ENCODE data around the gene BRAF. TPM values are rescaled to one million over a fixed set of nuclear protein-coding genes. Genes with fewer than 3 reads are reported as not detected.

BRAF gene
- total RNA-seq, 1 experiment from 2014 or later: 15.2 TPM

DNA sequence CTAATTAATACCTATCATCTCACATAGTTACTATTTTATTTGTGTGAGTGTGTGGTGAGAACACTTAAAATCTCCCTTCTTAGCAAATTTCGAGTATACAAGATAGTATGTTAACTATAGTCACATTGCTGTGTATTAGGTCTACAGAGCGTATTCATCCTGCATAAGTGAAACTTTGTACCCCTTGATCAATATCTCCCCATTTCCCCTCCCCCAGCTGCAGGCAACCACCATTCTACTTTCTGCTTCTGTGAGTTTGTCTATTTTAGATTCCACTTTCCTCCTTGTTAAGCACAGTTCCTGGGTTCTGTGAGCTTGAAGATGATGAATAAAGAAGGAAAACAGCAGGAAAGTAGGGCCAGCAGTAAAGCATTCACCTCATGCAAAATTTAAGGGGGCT lies 47.6 kb upstream of the BRAF start:
- Histone ChIP-seq H3K79me2 (ENCODE audit: low read length) (no peaks in the 10 kb centered on the region), H4K20me1 (ENCODE audit: low read length) (no peaks in the 10 kb centered on the region), H3K27ac (ENCODE audit: low read length) (no peak overlapping the region), H3K9ac (ENCODE audit: low read length) (no peak overlapping the region), H3K4me2 (ENCODE audit: low read length) (no peak overlapping the region), H3K4me3 (ENCODE audit: low read length) (no peak overlapping the region), H3K4me1 (ENCODE audit: insufficient read depth, low read length) (peaks cover 7% of the 10 kb centered on the region; the same call in 1 of the 2 replicates), H3K9me2 (replicated peaks; ENCODE audit: low read length) (no peaks in the 10 kb centered on the region), H3K36me3 (ENCODE audit: low read depth, low read length) (no peaks in the 10 kb centered on the region), H3K9me3 (ENCODE audit: low read length) (no peaks in the 10 kb centered on the region), H2AFZ (ENCODE audit: low read length) (no peak overlapping the region), H3K27me3 (ENCODE audit: low read length) (no peaks in the 10 kb centered on the region), H3F3A (ENCODE audit: low read length, unreplicated experiment) (no peaks in the 10 kb centered on the region)
- intact Hi-C loops (cut with micrococcal nuclease): no loop called here
- DNase-seq (no peak), ATAC-seq (no peak)
- TF ChIP-seq, protein P1, sequence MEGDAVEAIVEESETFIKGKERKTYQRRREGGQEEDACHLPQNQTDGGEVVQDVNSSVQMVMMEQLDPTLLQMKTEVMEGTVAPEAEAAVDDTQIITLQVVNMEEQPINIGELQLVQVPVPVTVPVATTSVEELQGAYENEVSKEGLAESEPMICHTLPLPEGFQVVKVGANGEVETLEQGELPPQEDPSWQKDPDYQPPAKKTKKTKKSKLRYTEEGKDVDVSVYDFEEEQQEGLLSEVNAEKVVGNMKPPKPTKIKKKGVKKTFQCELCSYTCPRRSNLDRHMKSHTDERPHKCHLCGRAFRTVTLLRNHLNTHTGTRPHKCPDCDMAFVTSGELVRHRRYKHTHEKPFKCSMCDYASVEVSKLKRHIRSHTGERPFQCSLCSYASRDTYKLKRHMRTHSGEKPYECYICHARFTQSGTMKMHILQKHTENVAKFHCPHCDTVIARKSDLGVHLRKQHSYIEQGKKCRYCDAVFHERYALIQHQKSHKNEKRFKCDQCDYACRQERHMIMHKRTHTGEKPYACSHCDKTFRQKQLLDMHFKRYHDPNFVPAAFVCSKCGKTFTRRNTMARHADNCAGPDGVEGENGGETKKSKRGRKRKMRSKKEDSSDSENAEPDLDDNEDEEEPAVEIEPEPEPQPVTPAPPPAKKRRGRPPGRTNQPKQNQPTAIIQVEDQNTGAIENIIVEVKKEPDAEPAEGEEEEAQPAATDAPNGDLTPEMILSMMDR (conservative IDR thresholded peaks at IDR 0.05; ENCODE audit: low read depth, low read length): no peak
- TF ChIP-seq EZH2phosphoT487 (IDR thresholded peaks at IDR 0.05; ENCODE audit: borderline replicate concordance, low read length) (no peak), EZH2 (IDR thresholded peaks at IDR 0.05; ENCODE audit: low read length, unreplicated experiment) (no peak)
- ChIA-PET CTCF (no interaction called here), POLR2A (ENCODE audit: unreplicated experiment) (interaction anchor here (0.5 kb wide), 1 partner anchor 33 kb away, joined by 3 read pairs; no protein-coding TSS in a partner anchor)
- no TSS peak for BruUV-seq (replicated peaks)

DNA sequence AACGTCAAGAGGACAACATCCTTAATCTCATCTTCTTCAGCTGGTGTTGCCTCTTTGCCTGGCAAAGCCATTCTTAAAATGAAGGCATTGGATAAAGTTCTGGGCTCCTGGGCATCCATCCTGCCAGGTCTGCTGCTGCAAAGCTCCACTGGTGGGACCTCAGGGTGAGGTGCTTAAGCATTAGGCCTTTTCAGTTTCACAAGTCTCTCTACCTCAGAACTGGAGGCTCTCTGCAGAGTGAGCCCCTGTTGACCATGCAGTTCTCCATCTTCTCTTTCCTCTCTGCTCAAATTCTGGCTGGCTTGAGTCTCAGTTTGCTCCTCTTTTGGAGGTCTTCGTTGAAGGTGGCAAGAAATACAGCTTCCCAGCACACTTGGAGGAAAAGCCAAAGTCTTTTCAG lies 42.7 kb upstream of the BRAF start:
- no peak for TF ChIP-seq EZH2phosphoT487 (IDR thresholded peaks at IDR 0.05; ENCODE audit: borderline replicate concordance, low read length)
- TF ChIP-seq EZH2 (IDR thresholded peaks at IDR 0.05; ENCODE audit: low read length, unreplicated experiment): no peak
- TF ChIP-seq, protein P1 (conservative IDR thresholded peaks at IDR 0.05; ENCODE audit: low read depth, low read length): no peak
- Histone ChIP-seq H3K9me2 (replicated peaks; ENCODE audit: low read length) (no peaks in the 10 kb centered on the region), H3K79me2 (ENCODE audit: low read length) (no peaks in the 10 kb centered on the region), H3F3A (ENCODE audit: low read length, unreplicated experiment) (no peaks in the 10 kb centered on the region), H3K9me3 (ENCODE audit: low read length) (no peaks in the 10 kb centered on the region), H3K4me2 (ENCODE audit: low read length) (no peak overlapping the region), H3K4me3 (ENCODE audit: low read length) (no peak overlapping the region), H3K27me3 (ENCODE audit: low read length) (no peaks in the 10 kb centered on the region), H3K4me1 (ENCODE audit: insufficient read depth, low read length) (no peaks in the 10 kb centered on the region), H3K9ac (ENCODE audit: low read length) (no peak overlapping the region), H3K27ac (ENCODE audit: low read length) (no peak overlapping the region), H2AFZ (ENCODE audit: low read length) (no peak overlapping the region), H4K20me1 (ENCODE audit: low read length) (no peaks in the 10 kb centered on the region), H3K36me3 (ENCODE audit: low read depth, low read length) (no peaks in the 10 kb centered on the region)
- POLR2A ChIA-PET (ENCODE audit: unreplicated experiment): no interaction called here
- no peak for ATAC-seq
- CTCF ChIA-PET: no interaction called here
- intact Hi-C loops (cut with micrococcal nuclease): no loop called here
- no peak for DNase-seq
- BruUV-seq (replicated peaks): no TSS peak

DNA sequence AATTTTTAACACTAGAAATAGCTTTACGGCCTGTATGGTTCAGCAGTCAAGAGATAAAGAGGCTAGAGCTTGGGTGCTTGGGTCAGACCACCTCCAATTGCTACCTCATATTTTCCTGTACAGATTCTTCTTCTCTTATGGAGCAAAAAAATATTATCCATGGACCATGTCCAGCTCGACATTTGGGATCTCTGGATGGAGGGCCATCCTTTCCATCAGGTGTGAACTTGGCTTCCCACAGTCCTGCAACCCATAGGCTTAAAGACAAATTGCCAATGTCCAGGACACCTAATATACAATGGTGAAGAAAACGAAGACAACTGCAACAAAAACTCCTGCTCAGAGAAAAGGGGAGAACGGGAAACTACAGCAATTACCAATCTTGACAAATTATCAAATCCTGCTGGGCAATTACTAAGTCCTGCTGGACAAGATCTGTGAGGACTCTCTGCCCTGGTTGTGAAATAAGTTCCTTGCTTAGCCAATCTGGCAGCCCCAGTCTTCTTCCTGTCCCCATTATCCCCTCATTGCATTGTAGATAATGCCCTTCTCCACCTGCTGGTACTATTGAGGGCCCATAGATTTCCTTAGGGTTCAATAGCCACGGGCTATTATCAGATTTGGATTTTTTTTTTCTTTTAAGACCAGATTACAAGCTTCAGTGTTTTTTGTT lies 42.0 kb upstream of the BRAF start:
- Histone ChIP-seq H3K36me3 (ENCODE audit: low read depth, low read length) (no peaks in the 10 kb centered on the region), H3K27me3 (ENCODE audit: low read length) (no peaks in the 10 kb centered on the region), H3F3A (ENCODE audit: low read length, unreplicated experiment) (no peaks in the 10 kb centered on the region), H3K4me3 (ENCODE audit: low read length) (no peak overlapping the region), H3K9me2 (replicated peaks; ENCODE audit: low read length) (no peaks in the 10 kb centered on the region), H4K20me1 (ENCODE audit: low read length) (no peaks in the 10 kb centered on the region), H3K79me2 (ENCODE audit: low read length) (no peaks in the 10 kb centered on the region), H3K4me2 (ENCODE audit: low read length) (no peak overlapping the region), H3K4me1 (ENCODE audit: insufficient read depth, low read length) (no peaks in the 10 kb centered on the region), H3K9ac (ENCODE audit: low read length) (no peak overlapping the region), H2AFZ (ENCODE audit: low read length) (no peak overlapping the region), H3K27ac (ENCODE audit: low read length) (no peak overlapping the region), H3K9me3 (ENCODE audit: low read length) (no peaks in the 10 kb centered on the region)
- ChIA-PET CTCF (no interaction called here), POLR2A (ENCODE audit: unreplicated experiment) (no interaction called here)
- TF ChIP-seq, protein P1 (conservative IDR thresholded peaks at IDR 0.05; ENCODE audit: low read depth, low read length): no peak
- TF ChIP-seq EZH2 (IDR thresholded peaks at IDR 0.05; ENCODE audit: low read length, unreplicated experiment): no peak
- TF ChIP-seq EZH2phosphoT487 (IDR thresholded peaks at IDR 0.05; ENCODE audit: borderline replicate concordance, low read length): no peak
- DNase-seq (no peak), ATAC-seq (no peak)
- BruUV-seq (replicated peaks): no TSS peak
- intact Hi-C loops (cut with micrococcal nuclease): no loop called here

All from PC-3 (cell line).